Prostate gland (tissue), 2 donors: ENCODE measurements around the gene CACNA1H. TPM values are rescaled to one million over a fixed set of nuclear protein-coding genes. Genes with fewer than 3 reads are reported as not detected.

Experiments
- DNase-seq: peaks from one replicate; pipeline ENCODE4 v3.0.0-alpha.2; 2019; ENCODE audit warnings: low spot score
- H3K27ac ChIP-seq, 2 donors: fragments of 200-600 bp; sonication (generic); 2 replicates each; pipeline ENCODE4 v1.5.1; 2017 to 2019
- H3K27me3 ChIP-seq: fragments of 200-600 bp; sonication (generic); replicated peaks from 2 replicates; pipeline ENCODE4 v1.5.1; 2019; ENCODE audit not compliant: insufficient read depth
- H3K36me3 ChIP-seq, 2 donors: fragments of 200-600 bp; sonication (generic); 1 replicate in 1 of 2; 2 replicates in 1 of 2; pipeline versions ENCODE4 v1.5.1 to v1.8.1; 2017 to 2019
- H3K4me1 ChIP-seq: fragments of 200-600 bp; sonication (generic); replicated peaks from 2 replicates; pipeline ENCODE4 v1.5.1; 2019
- H3K4me3 ChIP-seq, 2 donors: fragments of 200-600 bp; sonication (generic); 2 replicates each; pipeline ENCODE4 v1.5.1; 2017 to 2019
- H3K9me3 ChIP-seq: fragments of 200-600 bp; sonication (generic); 2 replicates; pipeline ENCODE4 v1.5.1; 2017
- POLR2A ChIP-seq: fragments of 450-650 bp; IDR thresholded peaks from one replicate; pipeline ENCODE4 v1.6.1; 2016; ENCODE audit warnings: antibody characterized with exemption, mild to moderate bottlenecking
- POLR2AphosphoS5 ChIP-seq: sonication (generic); formaldehyde crosslinking; IDR thresholded peaks from one replicate; pipeline ENCODE4 v1.6.1; 2017; ENCODE audit warnings: antibody characterized with exemption
- WGBS: methylation state at CpG from one replicate; pipeline ENCODE4 v1.1.5; 2018; 5-methylcytosine and 5-hydroxymethylcytosine counted together
- intact Hi-C: fragments of 100-400 bp; cut with DNase I; formaldehyde crosslinking; loops from one replicate; pipeline ENCODE4 v1.14.2; 2022
- total RNA-seq, 2 donors: library from RNA; depleted of rRNA; stranded (reverse); fragments of >200 nt; gene quantifications; one replicate each; pipeline ENCODE4 v1.1.0, GENCODE V29; 2016
- TF ChIP-seq, protein P1 (sequence below), 4 experiments: fragments of 200-600 bp in 2 of 4; fragments of 450-650 bp in 2 of 4; sonication (generic) in 2 of 4; IDR thresholded peaks; 1 replicate in 3 of 4; 2 replicates in 1 of 4; pipeline ENCODE4 v1.5.1; 2016 to 2019; ENCODE audit warnings: antibody characterized with exemption in 4 of 4, mild to moderate bottlenecking in 2 of 4, moderate library complexity in 2 of 4

Gene CACNA1H
- total RNA-seq, 2 donors from 2014 or later: 32.5 to 111 TPM

DNA sequence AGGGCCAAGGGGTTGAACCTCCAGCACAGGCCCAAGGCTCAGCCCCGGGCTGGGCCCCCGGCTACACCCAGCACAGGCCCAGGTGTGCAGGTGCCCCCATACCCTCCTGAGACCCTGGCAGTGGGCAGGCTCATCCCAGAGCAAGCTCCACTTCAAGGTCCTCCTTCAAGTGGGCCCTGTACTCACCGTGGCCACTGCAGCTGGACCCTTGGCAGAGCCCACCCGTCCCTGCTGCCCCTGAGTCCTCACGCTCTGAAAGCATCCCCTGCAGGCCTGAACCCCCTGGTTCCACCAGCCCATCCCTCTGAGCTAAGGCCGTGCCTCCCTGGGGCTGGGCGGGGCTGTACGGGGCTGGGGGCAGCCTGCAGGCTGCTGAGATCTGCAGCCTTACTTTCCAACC lies 11.2 kb upstream of the CACNA1H start:
- Histone ChIP-seq H3K36me3 (no peaks in the 10 kb centered on the region), H3K4me1 (no peaks in the 10 kb centered on the region), H3K27me3 (peaks cover 3% of the 10 kb centered on the region), H3K27ac (no peak overlapping the region), H3K9me3 (no peaks in the 10 kb centered on the region), H3K4me3 (no peak overlapping the region)
- WGBS: 76% methylated on average over 6 of the region's 8 CpGs
- intact Hi-C loops: no loop called here
- TF ChIP-seq, protein P1, sequence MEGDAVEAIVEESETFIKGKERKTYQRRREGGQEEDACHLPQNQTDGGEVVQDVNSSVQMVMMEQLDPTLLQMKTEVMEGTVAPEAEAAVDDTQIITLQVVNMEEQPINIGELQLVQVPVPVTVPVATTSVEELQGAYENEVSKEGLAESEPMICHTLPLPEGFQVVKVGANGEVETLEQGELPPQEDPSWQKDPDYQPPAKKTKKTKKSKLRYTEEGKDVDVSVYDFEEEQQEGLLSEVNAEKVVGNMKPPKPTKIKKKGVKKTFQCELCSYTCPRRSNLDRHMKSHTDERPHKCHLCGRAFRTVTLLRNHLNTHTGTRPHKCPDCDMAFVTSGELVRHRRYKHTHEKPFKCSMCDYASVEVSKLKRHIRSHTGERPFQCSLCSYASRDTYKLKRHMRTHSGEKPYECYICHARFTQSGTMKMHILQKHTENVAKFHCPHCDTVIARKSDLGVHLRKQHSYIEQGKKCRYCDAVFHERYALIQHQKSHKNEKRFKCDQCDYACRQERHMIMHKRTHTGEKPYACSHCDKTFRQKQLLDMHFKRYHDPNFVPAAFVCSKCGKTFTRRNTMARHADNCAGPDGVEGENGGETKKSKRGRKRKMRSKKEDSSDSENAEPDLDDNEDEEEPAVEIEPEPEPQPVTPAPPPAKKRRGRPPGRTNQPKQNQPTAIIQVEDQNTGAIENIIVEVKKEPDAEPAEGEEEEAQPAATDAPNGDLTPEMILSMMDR (IDR thresholded peaks at IDR 0.05): no peak
- TF ChIP-seq POLR2AphosphoS5 (no peak), POLR2A (no peak)
- no peak for DNase-seq

DNA sequence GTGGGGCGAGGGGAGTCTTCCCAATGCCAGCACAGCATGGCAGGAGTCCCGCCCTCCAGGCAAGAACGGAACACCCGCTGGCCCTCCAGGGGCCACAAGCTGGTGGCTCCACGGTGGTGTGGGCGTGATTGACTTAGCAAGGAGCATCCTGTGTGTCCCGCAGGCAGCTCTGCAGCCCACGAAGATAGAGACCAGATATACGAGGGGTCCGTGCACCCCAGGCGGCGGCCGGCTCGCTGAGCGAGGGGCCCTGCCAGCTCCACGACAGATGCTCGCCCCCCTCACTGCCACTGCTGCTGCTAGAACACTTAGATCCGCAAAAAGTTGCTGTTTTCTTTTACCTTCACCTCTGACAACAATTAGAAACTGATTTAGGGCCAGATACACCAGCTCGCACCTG lies 10.0 kb upstream of the CACNA1H start:
- H3K27me3 ChIP-seq: peaks cover 3% of the 10 kb centered on the region
- H3K36me3 ChIP-seq: no peaks in the 10 kb centered on the region
- no peak for TF ChIP-seq POLR2A
- no peaks in the 10 kb centered on the region for H3K4me1 ChIP-seq
- DNase-seq: no peak
- H3K27ac ChIP-seq: no peak overlapping the region
- WGBS: 75% methylated on average over 19 of the region's 19 CpGs
- no peaks in the 10 kb centered on the region for H3K9me3 ChIP-seq
- no peak overlapping the region for H3K4me3 ChIP-seq
- intact Hi-C loops: no loop called here

DNA sequence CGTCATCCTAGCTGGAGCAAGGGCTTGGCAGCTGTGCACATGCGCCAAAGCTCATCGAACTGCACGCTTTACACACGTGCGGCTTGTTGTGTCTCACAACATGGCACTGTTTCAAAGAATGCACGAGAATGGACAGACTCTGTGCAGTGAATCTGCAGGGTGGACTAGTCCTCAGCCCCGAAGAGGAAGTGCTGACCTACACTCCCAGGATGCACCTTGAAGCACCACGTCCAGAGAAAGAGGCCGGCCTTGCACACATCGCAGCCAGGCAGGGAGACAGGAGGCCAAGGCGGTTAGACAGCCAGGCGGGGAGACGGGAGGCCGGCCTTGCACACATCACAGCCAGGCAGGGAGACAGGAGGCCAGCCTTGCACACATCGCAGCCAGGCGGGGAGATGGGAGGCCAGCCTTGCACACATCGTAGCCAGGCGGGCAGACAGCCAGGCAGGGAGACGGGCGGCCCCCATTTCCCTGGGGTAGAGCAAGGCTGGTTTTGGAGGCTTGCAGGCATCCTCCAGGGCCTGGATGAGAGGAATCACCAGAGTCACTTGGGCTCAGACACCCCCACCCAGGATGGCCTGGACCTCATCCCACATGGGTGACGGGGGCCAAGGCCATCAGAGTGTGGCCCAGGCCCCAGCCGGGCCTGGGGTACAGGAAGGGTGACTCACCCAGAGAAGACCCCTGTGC lies 9.0 kb upstream of the CACNA1H start:
- Histone ChIP-seq H3K27ac (no peak overlapping the region), H3K4me1 (no peaks in the 10 kb centered on the region), H3K4me3 (no peak overlapping the region), H3K36me3 (no peaks in the 10 kb centered on the region), H3K9me3 (no peaks in the 10 kb centered on the region), H3K27me3 (peaks cover 3% of the 10 kb centered on the region)
- intact Hi-C loops: no loop called here
- WGBS: 83% methylated on average over 20 of the region's 23 CpGs
- DNase-seq: no peak
- no peak for TF ChIP-seq POLR2AphosphoS5
- no peak for TF ChIP-seq POLR2A

DNA sequence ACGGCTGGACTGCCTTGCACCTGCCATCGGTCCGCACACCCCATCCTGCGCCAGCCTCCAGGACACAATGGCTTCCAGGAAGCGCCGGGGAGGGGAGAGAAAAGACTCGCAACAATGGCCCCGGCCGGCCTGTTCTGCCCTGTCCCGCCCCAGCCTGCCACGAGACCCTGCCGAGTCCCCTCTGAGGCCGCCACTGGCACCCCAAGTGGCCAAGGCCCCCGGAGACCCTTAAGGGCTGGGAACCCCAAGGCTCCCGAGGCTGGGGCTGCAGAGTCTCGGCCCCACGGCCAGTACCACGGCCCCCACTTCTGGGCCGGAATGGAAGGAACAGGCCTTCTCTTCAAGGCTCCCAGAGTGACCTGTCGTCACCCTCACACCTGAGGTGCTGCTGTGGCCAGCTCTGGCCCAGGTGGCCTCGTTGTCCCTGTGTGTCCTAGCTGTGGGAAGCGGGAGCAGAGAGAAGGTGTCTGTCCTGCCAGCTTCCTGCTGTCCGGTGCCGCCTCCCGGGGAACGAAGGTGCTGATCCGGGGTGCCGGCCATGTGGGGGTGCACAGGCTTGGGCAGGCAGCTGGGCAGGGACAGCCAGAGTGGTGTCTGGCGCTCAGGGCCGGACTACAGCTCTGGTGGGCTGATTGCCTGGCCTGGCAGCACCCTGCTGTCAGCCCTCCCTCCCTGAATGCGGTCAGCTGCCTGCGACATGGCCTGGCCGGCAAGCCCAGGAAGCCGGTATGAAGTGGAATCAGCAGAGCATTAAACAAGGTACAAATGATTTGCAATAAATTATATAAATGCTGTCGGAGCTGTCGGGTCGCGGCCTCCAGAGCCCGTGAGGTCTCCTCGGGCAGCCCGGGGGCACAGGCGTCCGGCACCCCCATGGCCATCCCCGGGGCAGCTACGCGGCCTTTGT lies 8.2 kb upstream of the CACNA1H start:
- Histone ChIP-seq H3K4me1 (no peaks in the 10 kb centered on the region), H3K27me3 (peaks cover 3% of the 10 kb centered on the region), H3K4me3 (no peak overlapping the region), H3K9me3 (no peaks in the 10 kb centered on the region), H3K36me3 (no peaks in the 10 kb centered on the region), H3K27ac (no peak overlapping the region)
- 76% methylated on average over 38 of the region's 46 CpGs for WGBS
- TF ChIP-seq POLR2AphosphoS5 (no peak), POLR2A (no peak)
- TF ChIP-seq, protein P1 (IDR thresholded peaks at IDR 0.05): no peak
- no peak for DNase-seq
- intact Hi-C loops: loop anchor here (5.0 kb wide), 1 partner anchor 32 kb away; no protein-coding TSS in a partner anchor

DNA sequence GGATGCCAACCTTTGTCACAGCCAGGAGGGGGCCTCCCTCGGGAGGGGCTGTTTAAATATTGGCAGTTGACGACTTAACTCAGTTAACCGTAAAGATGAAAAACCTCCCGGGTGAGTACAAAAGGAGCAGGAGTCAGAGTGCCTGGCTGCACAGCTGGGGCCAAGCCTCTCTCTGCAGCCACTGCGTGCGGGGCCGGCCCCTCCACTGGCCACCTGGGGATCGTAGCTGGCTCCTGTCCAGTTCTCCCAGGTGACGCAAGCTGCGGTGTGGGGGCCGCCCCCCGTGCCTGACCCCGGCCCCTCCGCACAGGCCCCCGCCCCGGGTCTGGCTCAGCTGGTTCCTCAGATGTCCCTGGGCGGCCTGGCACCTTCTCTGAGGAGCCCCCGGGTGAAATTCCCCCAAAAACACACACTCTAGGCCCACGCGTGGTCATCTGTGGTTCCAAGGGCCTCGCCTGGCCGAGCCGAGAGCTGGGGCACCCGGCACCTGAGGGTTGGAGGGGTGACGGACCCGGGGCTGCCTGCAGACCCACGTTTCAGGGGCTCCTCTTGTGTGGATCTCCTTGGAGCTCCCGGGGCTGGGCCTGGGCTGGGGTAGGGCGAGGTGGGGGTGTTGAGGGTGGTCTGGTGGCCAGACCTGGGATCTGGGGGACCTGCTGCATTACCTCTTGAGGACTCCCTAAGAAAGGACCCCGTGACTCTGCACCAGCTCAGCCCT lies 7.4 kb upstream of the CACNA1H start:
- Histone ChIP-seq H3K9me3 (no peaks in the 10 kb centered on the region), H3K27me3 (peaks cover 3% of the 10 kb centered on the region), H3K4me3 (no peak overlapping the region), H3K36me3 (no peaks in the 10 kb centered on the region), H3K27ac (no peak overlapping the region), H3K4me1 (no peaks in the 10 kb centered on the region)
- no peak for DNase-seq
- no peak for TF ChIP-seq POLR2AphosphoS5
- TF ChIP-seq, protein P1 (IDR thresholded peaks at IDR 0.05): no peak
- no peak for TF ChIP-seq POLR2A
- intact Hi-C loops: loop anchor here (5.0 kb wide), 1 partner anchor 33 kb away; no protein-coding TSS in a partner anchor
- WGBS: 42% methylated on average over 11 of the region's 30 CpGs
